Breast epithelium (tissue), 3 donors: ENCODE data around the gene TCL1A.
"Not testable (repeated sequence)": the region's sequence is repeated elsewhere in the genome, so short reads cannot be mapped to it uniquely, and the experiment has no call there.

Source experiments
- POLR2A ChIP-seq: fragments of 450-650 bp; IDR thresholded peaks from one replicate; pipeline ENCODE4 v1.6.1; 2016; ENCODE audit warnings: antibody characterized with exemption, mild to moderate bottlenecking, moderate library complexity
- POLR2AphosphoS5 ChIP-seq, 3 donors: sonication (generic); formaldehyde crosslinking; IDR thresholded peaks; one replicate each; pipeline ENCODE4 v1.6.1; 2017; ENCODE audit warnings: antibody characterized with exemption in 3 of 3
- TF ChIP-seq, protein P1 (sequence below), 3 donors: fragments of 450-650 bp; IDR thresholded peaks; one replicate each; pipeline ENCODE4 v1.5.1; 2016 to 2017; ENCODE audit warnings: antibody characterized with exemption in 3 of 3, mild to moderate bottlenecking in 3 of 3, moderate library complexity in 3 of 3

DNA sequence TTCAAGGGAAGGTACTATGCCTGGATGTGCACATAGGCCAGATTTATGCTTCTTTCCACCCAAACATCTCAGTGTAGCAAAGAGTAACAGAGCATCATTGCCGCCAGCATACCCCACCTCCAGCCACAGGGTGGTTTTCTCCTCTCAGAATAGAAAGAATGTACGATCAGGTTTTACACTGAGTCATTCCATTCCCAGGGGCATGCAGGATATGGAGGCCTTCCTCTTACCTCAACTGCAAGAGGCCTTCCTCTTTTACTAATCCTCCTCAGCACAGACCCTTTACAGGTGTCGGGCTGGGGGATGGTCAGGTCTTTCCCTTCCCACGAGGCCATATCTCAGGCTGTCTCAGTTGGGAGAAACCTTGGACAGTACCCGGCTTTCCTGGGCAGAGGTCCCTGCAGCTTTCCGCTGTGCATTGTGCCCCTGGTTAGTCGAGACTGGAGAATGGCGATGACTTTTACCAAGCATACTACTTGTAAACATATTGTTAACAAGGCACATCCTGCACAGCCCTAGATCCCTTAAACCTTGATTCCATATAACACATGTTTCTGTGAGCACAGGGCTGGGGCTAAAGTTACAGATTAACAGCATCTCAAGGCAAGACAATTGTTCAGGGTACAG lies 15.6 kb upstream of the TCL1A start:
- TF ChIP-seq POLR2A; POLR2AphosphoS5 (IDR thresholded peaks at IDR 0.05): not testable (repeated sequence)
- TF ChIP-seq, protein P1, sequence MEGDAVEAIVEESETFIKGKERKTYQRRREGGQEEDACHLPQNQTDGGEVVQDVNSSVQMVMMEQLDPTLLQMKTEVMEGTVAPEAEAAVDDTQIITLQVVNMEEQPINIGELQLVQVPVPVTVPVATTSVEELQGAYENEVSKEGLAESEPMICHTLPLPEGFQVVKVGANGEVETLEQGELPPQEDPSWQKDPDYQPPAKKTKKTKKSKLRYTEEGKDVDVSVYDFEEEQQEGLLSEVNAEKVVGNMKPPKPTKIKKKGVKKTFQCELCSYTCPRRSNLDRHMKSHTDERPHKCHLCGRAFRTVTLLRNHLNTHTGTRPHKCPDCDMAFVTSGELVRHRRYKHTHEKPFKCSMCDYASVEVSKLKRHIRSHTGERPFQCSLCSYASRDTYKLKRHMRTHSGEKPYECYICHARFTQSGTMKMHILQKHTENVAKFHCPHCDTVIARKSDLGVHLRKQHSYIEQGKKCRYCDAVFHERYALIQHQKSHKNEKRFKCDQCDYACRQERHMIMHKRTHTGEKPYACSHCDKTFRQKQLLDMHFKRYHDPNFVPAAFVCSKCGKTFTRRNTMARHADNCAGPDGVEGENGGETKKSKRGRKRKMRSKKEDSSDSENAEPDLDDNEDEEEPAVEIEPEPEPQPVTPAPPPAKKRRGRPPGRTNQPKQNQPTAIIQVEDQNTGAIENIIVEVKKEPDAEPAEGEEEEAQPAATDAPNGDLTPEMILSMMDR (IDR thresholded peaks at IDR 0.05) = not testable (repeated sequence)
